Mesenchymal stem cell (in vitro differentiated cells and primary cell): ENCODE data around the gene HBA1.
"Not testable (repeated sequence)": the region's sequence is repeated elsewhere in the genome, so short reads cannot be mapped to it uniquely, and the experiment has no call there.

Experiments
- DNase-seq: peaks from one replicate; pipeline ENCODE4 v3.0.0-alpha.2; 2013
- H2AFZ ChIP-seq: one replicate; pipeline ENCODE4 v1.6.1; 2013; ENCODE audit warnings: low read depth, mild to moderate bottlenecking, control low read depth, inconsistent platforms, low read length, moderate library complexity
- H2AK5ac ChIP-seq: 2 replicates; pipeline ENCODE4 v1.6.1; 2013; ENCODE audit warnings: low read length, moderate library complexity, mild to moderate bottlenecking, inconsistent platforms; ENCODE audit not compliant: severe bottlenecking
- H2BK120ac ChIP-seq: one replicate; pipeline ENCODE4 v1.6.1; 2013; ENCODE audit warnings: low read depth, mild to moderate bottlenecking, inconsistent platforms, low read length, moderate library complexity
- H2BK12ac ChIP-seq, 2 experiments: one replicate each; pipeline ENCODE4 v1.6.1; 2013; ENCODE audit warnings: inconsistent platforms in 2 of 2, low read length in 2 of 2, mild to moderate bottlenecking in 2 of 2, moderate library complexity in 2 of 2, control low read depth in 1 of 2
- H2BK15ac ChIP-seq: one replicate; pipeline ENCODE4 v1.6.1; 2013; ENCODE audit warnings: mild to moderate bottlenecking, low read depth, inconsistent platforms; ENCODE audit not compliant: poor library complexity, severe bottlenecking
- H2BK5ac ChIP-seq: 2 replicates; pipeline ENCODE4 v1.6.1; 2013; ENCODE audit warnings: low read depth, mild to moderate bottlenecking, low read length, control low read depth, inconsistent platforms; ENCODE audit not compliant: poor library complexity, severe bottlenecking
- H3K14ac ChIP-seq, 2 experiments: one replicate each; pipeline ENCODE4 v1.6.1; 2013; ENCODE audit warnings: inconsistent platforms in 2 of 2, low read length in 2 of 2, control low read depth in 1 of 2, mild to moderate bottlenecking in 1 of 2, moderate library complexity in 1 of 2
- H3K18ac ChIP-seq, 2 experiments: one replicate each; pipeline ENCODE4 v1.6.1; 2013; ENCODE audit warnings: inconsistent platforms in 2 of 2, low read length in 2 of 2, control low read depth in 1 of 2, low read depth in 1 of 2, mild to moderate bottlenecking in 1 of 2
- H3K23ac ChIP-seq, 2 experiments: one replicate each; pipeline ENCODE4 v1.6.1; 2013; ENCODE audit warnings: inconsistent platforms in 2 of 2, low read length in 2 of 2, mild to moderate bottlenecking in 2 of 2, moderate library complexity in 2 of 2, control low read depth in 1 of 2
- H3K27ac ChIP-seq: 2 replicates; pipeline ENCODE4 v1.5.1; 2013; ENCODE audit warnings: mild to moderate bottlenecking, moderate library complexity, low read length, control low read depth, inconsistent platforms; ENCODE audit not compliant: poor library complexity, severe bottlenecking
- H3K27me3 ChIP-seq, 2 experiments: 2 replicates each; pipeline versions ENCODE4 v1.6.1 to v1.7.0; 2013; ENCODE audit warnings: low read length in 2 of 2, mild to moderate bottlenecking in 2 of 2, moderate library complexity in 2 of 2, control low read depth in 1 of 2, inconsistent platforms in 1 of 2; ENCODE audit not compliant: control insufficient read depth in 1 of 2, insufficient read depth in 1 of 2
- H3K36me3 ChIP-seq, 2 experiments: 2 replicates each; pipeline versions ENCODE4 v1.6.1 to v1.7.0; 2013; ENCODE audit warnings: low read length in 2 of 2, control low read depth in 1 of 2, inconsistent platforms in 1 of 2, low read depth in 1 of 2, mild to moderate bottlenecking in 1 of 2; ENCODE audit not compliant: insufficient read depth in 2 of 2, control insufficient read depth in 1 of 2
- H3K4ac ChIP-seq, 2 experiments: one replicate each; pipeline ENCODE4 v1.6.1; 2013; ENCODE audit warnings: inconsistent platforms in 2 of 2, low read length in 2 of 2, mild to moderate bottlenecking in 2 of 2, moderate library complexity in 2 of 2, control low read depth in 1 of 2, low read depth in 1 of 2
- H3K4me1 ChIP-seq: 2 replicates; pipeline ENCODE4 v1.6.1; 2013; ENCODE audit warnings: low read depth, low read length, control low read depth; ENCODE audit not compliant: control insufficient read depth, insufficient read depth
- H3K4me2 ChIP-seq: 2 replicates; pipeline ENCODE4 v1.6.1; 2013; ENCODE audit warnings: low read length, mild to moderate bottlenecking, inconsistent platforms; ENCODE audit not compliant: poor library complexity, severe bottlenecking
- H3K4me3 ChIP-seq, 2 experiments: 2 replicates each; pipeline versions ENCODE4 v1.5.1 to v1.7.0; 2013; ENCODE audit warnings: low read length in 2 of 2, mild to moderate bottlenecking in 2 of 2, control low read depth in 1 of 2, low read depth in 1 of 2; ENCODE audit not compliant: insufficient read depth in 1 of 2
- H3K79me1 ChIP-seq: replicated peaks from 2 replicates; pipeline ENCODE4 v1.6.1; 2013; ENCODE audit warnings: mild to moderate bottlenecking, control low read depth, low read length, inconsistent platforms; ENCODE audit not compliant: poor library complexity, severe bottlenecking
- H3K9ac ChIP-seq: 2 replicates; pipeline ENCODE4 v1.7.0; 2013; ENCODE audit warnings: mild to moderate bottlenecking, low read length, moderate library complexity
- H3K9me3 ChIP-seq: 2 replicates; pipeline ENCODE4 v1.7.0; 2013; ENCODE audit warnings: mild to moderate bottlenecking, low read length; ENCODE audit not compliant: control insufficient read depth
- H4K8ac ChIP-seq: one replicate; pipeline ENCODE4 v1.6.1; 2013; ENCODE audit warnings: inconsistent platforms, mild to moderate bottlenecking, low read length, moderate library complexity
- H4K91ac ChIP-seq: one replicate; pipeline ENCODE4 v1.6.1; 2013; ENCODE audit warnings: mild to moderate bottlenecking, low read length, inconsistent platforms
- whole genome bisulfite sequencing: methylation state at CpG from one replicate; pipeline ENCODE4 v1.1.7; 2013; ENCODE audit warnings: mixed read lengths; 5-methylcytosine and 5-hydroxymethylcytosine counted together

HBA1 gene

GRCh38 chr16:149024-149660, 27.3 kb upstream of the HBA1 start:
- WGBS: 66% methylated on average over 9 of the region's 9 CpGs
- Histone ChIP-seq H3K9ac (no peak overlapping the region), H2AFZ (no peak overlapping the region), H2BK5ac (no peak overlapping the region), H3K23ac (no peak overlapping the region), H3K4me1 (peaks cover 4% of the 10 kb centered on the region), H3K36me3 (no peaks in the 10 kb centered on the region), H2BK15ac (no peak overlapping the region), H3K4me3 (no peak overlapping the region), H3K4ac (no peak overlapping the region), H4K91ac (no peak overlapping the region), H3K27ac (no peak overlapping the region), H3K18ac (no peak overlapping the region), H2BK120ac (no peak overlapping the region), H2BK12ac (no peak overlapping the region), H4K8ac (no peak overlapping the region), H3K79me1 (no peaks in the 10 kb centered on the region), H3K9me3 (no peaks in the 10 kb centered on the region), H3K4me2 (no peak overlapping the region), H2AK5ac (no peak overlapping the region), H3K14ac (no peak overlapping the region), H3K27me3 (peaks cover 0 to 39% of the 10 kb centered on the region in 2 experiments)
- DNase-seq: peak; percentile 25

DNA sequence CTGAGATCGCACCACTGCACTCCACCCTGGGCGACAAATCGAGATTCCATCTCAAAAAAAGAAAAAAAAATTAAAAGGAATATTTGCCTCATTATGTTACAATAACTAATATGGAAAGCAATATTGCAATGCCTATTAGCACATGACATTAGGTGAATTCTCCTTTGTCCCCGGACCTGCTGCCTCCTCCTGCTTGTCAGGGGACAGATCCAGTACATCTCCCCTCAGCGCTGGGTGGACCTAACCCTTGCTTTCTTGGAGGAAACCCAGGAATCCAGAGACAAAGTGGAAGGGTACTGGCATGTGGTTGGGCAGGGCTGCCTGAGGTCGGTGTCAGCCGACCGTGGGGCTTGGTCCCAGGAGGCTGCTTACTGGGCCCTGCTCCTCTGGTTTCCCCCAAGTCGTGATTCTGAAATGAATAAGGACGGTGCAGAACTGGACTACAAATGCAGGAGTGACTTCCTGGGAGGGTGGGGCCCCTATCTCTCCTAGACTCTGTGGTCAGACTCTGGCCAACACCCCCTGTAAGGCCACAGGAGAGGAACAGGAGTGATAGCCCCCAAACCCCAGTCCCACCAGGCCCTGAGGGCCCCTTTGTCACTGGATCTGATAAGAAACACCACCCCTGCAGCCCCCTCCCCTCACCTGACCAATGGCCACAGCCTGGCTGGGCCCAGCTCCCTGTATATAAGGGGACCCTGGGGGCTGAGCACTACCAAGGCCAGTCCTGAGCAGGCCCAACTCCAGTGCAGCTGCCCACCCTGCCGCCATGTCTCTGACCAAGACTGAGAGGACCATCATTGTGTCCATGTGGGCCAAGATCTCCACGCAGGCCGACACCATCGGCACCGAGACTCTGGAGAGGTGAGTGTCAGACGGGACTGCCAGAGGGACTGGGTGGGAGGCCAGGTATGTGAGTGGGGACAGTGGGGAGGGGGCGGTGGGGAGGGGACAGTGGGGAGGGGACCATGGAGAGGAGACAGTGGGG, 24.0 kb upstream of the HBA1 start, which contains the start of gene HBZ:
Gene HBZ, plus strand, starts transcription at position 504 of the 988 bp plus-strand sequence. Its CDS starts 266 bp downstream, at position 770.
- Histone ChIP-seq H2BK15ac (no peak within 1 kb of the TSS), H2BK120ac (no peak within 1 kb of the TSS), H2AFZ (no peak within 1 kb of the TSS), H3K27me3 (peaks cover 12 to 54% of the 10 kb centered on the region in 2 experiments), H3K23ac (no peak within 1 kb of the TSS), H3K36me3 (no peaks in the 10 kb centered on the region), H3K27ac (no peak within 1 kb of the TSS), H2BK5ac (no peak within 1 kb of the TSS), H4K8ac (no peak within 1 kb of the TSS), H3K9me3 (no peaks in the 10 kb centered on the region), H3K4me1 (peaks cover 12% of the 10 kb centered on the region), H4K91ac (no peak within 1 kb of the TSS), H3K18ac (no peak within 1 kb of the TSS), H3K79me1 (no peaks in the 10 kb centered on the region), H3K14ac (no peak within 1 kb of the TSS), H2AK5ac (no peak within 1 kb of the TSS), H3K4me3 (no peak within 1 kb of the TSS), H2BK12ac (no peak within 1 kb of the TSS), H3K4ac (no peak within 1 kb of the TSS), H3K4me2 (no peak within 1 kb of the TSS), H3K9ac (no peak within 1 kb of the TSS)
- no peak for DNase-seq
- 86% methylated on average over 12 of the region's 17 CpGs for WGBS

DNA sequence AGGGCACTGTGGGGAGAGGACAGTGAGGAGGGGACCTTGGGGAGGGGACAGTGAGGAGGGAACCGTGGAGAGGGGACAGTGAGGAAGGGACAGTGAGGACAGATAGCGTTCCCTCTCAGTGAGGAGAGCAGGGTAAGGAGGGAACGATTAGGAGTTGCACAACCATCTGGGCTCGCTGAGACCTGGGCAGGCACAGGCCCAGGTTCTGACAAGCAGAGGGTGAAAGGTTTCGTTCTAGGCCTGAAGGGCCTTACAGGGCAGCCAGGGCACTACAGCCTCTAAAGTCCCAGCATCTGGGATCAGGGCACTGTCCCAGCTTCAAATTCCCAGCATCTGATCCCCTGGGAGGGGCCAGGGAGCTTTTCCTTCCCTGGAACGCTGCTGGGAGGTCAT, 23.4 kb upstream of the HBA1 start:
- 67% methylated on average over 1 of the region's 6 CpGs for WGBS
- peaks cover 12% of the 10 kb centered on the region for H3K4me1 ChIP-seq
- H3K27ac ChIP-seq, DNase-seq, H3K18ac ChIP-seq, H2BK15ac ChIP-seq, H3K9ac ChIP-seq, H3K79me1 ChIP-seq, H3K9me3 ChIP-seq, H2BK5ac ChIP-seq, H2AK5ac ChIP-seq, H2BK12ac ChIP-seq, H3K36me3 ChIP-seq, H2AFZ ChIP-seq, H3K14ac ChIP-seq, H3K23ac ChIP-seq, H3K4ac ChIP-seq, H4K8ac ChIP-seq, H3K4me2 ChIP-seq, H2BK120ac ChIP-seq, H4K91ac ChIP-seq, H3K4me3 ChIP-seq: not testable (repeated sequence)
- H3K27me3 ChIP-seq: peaks cover 15 to 59% of the 10 kb centered on the region in 2 experiments

- no CpG with 5 or more reads among the region's 74 CpGs for WGBS
Measured at GRCh38 chr16:153550-154216, 22.8 kb upstream of the HBA1 start.

More at GRCh38 chr16:153550-154216, 22.8 kb upstream of the HBA1 start:
- H3K23ac ChIP-seq, H3K4me2 ChIP-seq, H3K18ac ChIP-seq, H3K9me3 ChIP-seq, H2AFZ ChIP-seq, H4K8ac ChIP-seq, H3K36me3 ChIP-seq, H2BK15ac ChIP-seq, DNase-seq, H2BK5ac ChIP-seq, H2AK5ac ChIP-seq, H3K4me3 ChIP-seq, H4K91ac ChIP-seq, H2BK120ac ChIP-seq, H3K9ac ChIP-seq, H3K79me1 ChIP-seq, H3K27ac ChIP-seq, H3K4ac ChIP-seq, H2BK12ac ChIP-seq, H3K14ac ChIP-seq: not testable (repeated sequence)
- Histone ChIP-seq H3K27me3 (peaks cover 15 to 59% of the 10 kb centered on the region in 2 experiments), H3K4me1 (peaks cover 12% of the 10 kb centered on the region)
